GM18951 (cell line): ENCODE results near the gene SH3RF2.
"Not testable (repeated sequence)": the region's sequence is repeated elsewhere in the genome, so short reads cannot be mapped to it uniquely, and the experiment has no call there.

Experiments
- POLR2A ChIP-seq: IDR thresholded peaks from 4 replicates; pipeline ENCODE4 v1.6.1; 2011; ENCODE audit warnings: mild to moderate bottlenecking; ENCODE audit not compliant: insufficient read length, insufficient read depth; ENCODE audit errors: extremely low read depth
- in situ Hi-C: fragments of 300-500 bp; cut with MboI; formaldehyde crosslinking; loops from one replicate; pipeline ENCODE4 v1.12.0; 2022; ENCODE audit warnings: low sequenced_read_pairs, mixed read lengths, inconsistent platforms; ENCODE audit not compliant: unreplicated experiment

Gene SH3RF2

GRCh38 chr5:145947581-145947980, 11.2 kb downstream of the SH3RF2 start:
- no peak for TF ChIP-seq POLR2A
- in situ Hi-C loops, result no loop called here

- in situ Hi-C loops, result no loop called here
- no peak for TF ChIP-seq POLR2A
These were observed 11.7 kb downstream of the SH3RF2 start for GRCh38 chr5:145948047-145948446.

GRCh38 chr5:145948921-145949320, 12.5 kb downstream of the SH3RF2 start:
- in situ Hi-C loops, result no loop called here
- TF ChIP-seq POLR2A, result no peak

GRCh38 chr5:145949474-145949873, 13.1 kb downstream of the SH3RF2 start:
- no peak for TF ChIP-seq POLR2A
- in situ Hi-C loops, result no loop called here

- in situ Hi-C loops, result no loop called here
These were observed 14.7 kb downstream of the SH3RF2 start for GRCh38 chr5:145951071-145951470.

GRCh38 chr5:145953202-145953601, 16.8 kb downstream of the SH3RF2 start:
- in situ Hi-C loops, result no loop called here
- no peak for TF ChIP-seq POLR2A

More at GRCh38 chr5:145951071-145951470, 14.7 kb downstream of the SH3RF2 start:
- no peak for TF ChIP-seq POLR2A

- in situ Hi-C loops, result not testable (repeated sequence)
These were observed 17.8 kb downstream of the SH3RF2 start for GRCh38 chr5:145954140-145954539.

GRCh38 chr5:145957388-145957787, 21.0 kb downstream of the SH3RF2 start:
- in situ Hi-C loops, result no loop called here
- TF ChIP-seq POLR2A, result no peak

GRCh38 chr5:145958436-145958835, 22.1 kb downstream of the SH3RF2 start:
- in situ Hi-C loops, result no loop called here
- no peak for TF ChIP-seq POLR2A

- TF ChIP-seq POLR2A, result no peak
These were observed 23.8 kb downstream of the SH3RF2 start for GRCh38 chr5:145960166-145960565.

GRCh38 chr5:145960848-145961600, 24.6 kb downstream of the SH3RF2 start:
- TF ChIP-seq POLR2A, result no peak
- in situ Hi-C loops, result no loop called here

More at GRCh38 chr5:145960166-145960565, 23.8 kb downstream of the SH3RF2 start:
- in situ Hi-C loops, result no loop called here

- no peak for TF ChIP-seq POLR2A
- in situ Hi-C loops, result no loop called here
These were observed 25.6 kb downstream of the SH3RF2 start for GRCh38 chr5:145962001-145962400.

GRCh38 chr5:145964008-145964407, 27.6 kb downstream of the SH3RF2 start:
- in situ Hi-C loops, result not testable (repeated sequence)

- in situ Hi-C loops, result no loop called here
- no peak for TF ChIP-seq POLR2A
These were observed 29.4 kb downstream of the SH3RF2 start for GRCh38 chr5:145965804-145966203.

- in situ Hi-C loops, result no loop called here
- TF ChIP-seq POLR2A, result no peak
These were observed 30.9 kb downstream of the SH3RF2 start for GRCh38 chr5:145967296-145967695.
